ENCODE data around the gene DNAJB7. TPM values are rescaled to one million over a fixed set of nuclear protein-coding genes. Genes with fewer than 3 reads are reported as not detected.

Gene DNAJB7
- total RNA-seq, 4 donors from 2014 or later: not detected

- in situ Hi-C loops (cut with MboI; ENCODE audit: low sequenced_read_pairs in 4 of 4): no loop called here
- H3K9me3 ChIP-seq: no peaks in the 10 kb centered on the region
- DNase-seq (no peak), ATAC-seq (no peak)
- H3K27me3 ChIP-seq: no peaks in the 10 kb centered on the region
- no peak overlapping the region for H3K27ac ChIP-seq
- intact Hi-C loops (cut with DNase I; ENCODE audit: low total_unique reads): no loop called here
- H3K4me3 ChIP-seq: no peak overlapping the region
- H3K4me1 ChIP-seq: no peaks in the 10 kb centered on the region
- H3K36me3 ChIP-seq: peaks cover 0 to 38% of the 10 kb centered on the region in 2 donors
- no peak for TF ChIP-seq POLR2A (IDR thresholded peaks at IDR 0.05)
- no peak for TF ChIP-seq CTCF (IDR thresholded peaks at IDR 0.05 in 4 of 5, conservative IDR thresholded peaks at IDR 0.05 in 1 of 5)
Observed at GRCh38 chr22:40890881-40891280, 29.0 kb upstream of the DNAJB7 start.

GRCh38 chr22:40889116-40889515, 27.2 kb upstream of the DNAJB7 start:
- DNase-seq (no peak), ATAC-seq (no peak)
- no peak overlapping the region for H3K27ac ChIP-seq
- in situ Hi-C loops (cut with MboI; ENCODE audit: low sequenced_read_pairs in 4 of 4): no loop called here
- H3K27me3 ChIP-seq: no peaks in the 10 kb centered on the region
- no peaks in the 10 kb centered on the region for H3K9me3 ChIP-seq
- H3K4me3 ChIP-seq: no peak overlapping the region
- intact Hi-C loops (cut with DNase I; ENCODE audit: low total_unique reads): no loop called here
- no peaks in the 10 kb centered on the region for H3K4me1 ChIP-seq
- H3K36me3 ChIP-seq: peaks cover 0 to 55% of the 10 kb centered on the region in 2 donors
- TF ChIP-seq CTCF (IDR thresholded peaks at IDR 0.05 in 4 of 5, conservative IDR thresholded peaks at IDR 0.05 in 1 of 5): no peak
- no peak for TF ChIP-seq POLR2A (IDR thresholded peaks at IDR 0.05)

GRCh38 chr22:40878922-40879321, 17.0 kb upstream of the DNAJB7 start:
- in situ Hi-C loops (cut with MboI; ENCODE audit: low sequenced_read_pairs in 4 of 4): no loop called here
- no peak for TF ChIP-seq CTCF (IDR thresholded peaks at IDR 0.05 in 4 of 5, conservative IDR thresholded peaks at IDR 0.05 in 1 of 5)
- no peak for TF ChIP-seq POLR2A (IDR thresholded peaks at IDR 0.05)
- Histone ChIP-seq H3K27ac (no peak overlapping the region), H3K4me3 (no peak overlapping the region), H3K36me3 (peaks cover 0 to 23% of the 10 kb centered on the region in 2 donors), H3K27me3 (no peaks in the 10 kb centered on the region), H3K4me1 (no peaks in the 10 kb centered on the region), H3K9me3 (no peaks in the 10 kb centered on the region)
- DNase-seq (no peak), ATAC-seq (no peak)
- intact Hi-C loops (cut with DNase I; ENCODE audit: low total_unique reads): no loop called here

- peaks cover 0 to 11% of the 10 kb centered on the region in 2 donors for H3K36me3 ChIP-seq
- H3K9me3 ChIP-seq: no peaks in the 10 kb centered on the region
- H3K27me3 ChIP-seq: no peaks in the 10 kb centered on the region
- no peak for TF ChIP-seq POLR2A (IDR thresholded peaks at IDR 0.05)
- no peak for TF ChIP-seq CTCF (IDR thresholded peaks at IDR 0.05 in 4 of 5, conservative IDR thresholded peaks at IDR 0.05 in 1 of 5)
- DNase-seq (no peak), ATAC-seq (no peak)
- no peak overlapping the region for H3K4me3 ChIP-seq
- in situ Hi-C loops (cut with MboI; ENCODE audit: low sequenced_read_pairs in 4 of 4) (no loop called here), intact Hi-C loops (cut with DNase I; ENCODE audit: low total_unique reads) (no loop called here)
- H3K4me1 ChIP-seq: no peaks in the 10 kb centered on the region
- H3K27ac ChIP-seq: no peak overlapping the region
Observed at GRCh38 chr22:40877488-40877887, 15.6 kb upstream of the DNAJB7 start.

- ATAC-seq (no peak), DNase-seq (no peak)
- peaks cover 0 to 9% of the 10 kb centered on the region in 2 donors for H3K36me3 ChIP-seq
- no peaks in the 10 kb centered on the region for H3K4me1 ChIP-seq
- H3K27me3 ChIP-seq: no peaks in the 10 kb centered on the region
- H3K9me3 ChIP-seq: no peaks in the 10 kb centered on the region
- intact Hi-C loops (cut with DNase I; ENCODE audit: low total_unique reads): no loop called here
- H3K4me3 ChIP-seq: no peak overlapping the region
- H3K27ac ChIP-seq: no peak overlapping the region
- in situ Hi-C loops (cut with MboI; ENCODE audit: low sequenced_read_pairs in 4 of 4): no loop called here
- TF ChIP-seq POLR2A (IDR thresholded peaks at IDR 0.05): no peak
- no peak for TF ChIP-seq CTCF (IDR thresholded peaks at IDR 0.05 in 4 of 5, conservative IDR thresholded peaks at IDR 0.05 in 1 of 5)
Observed at GRCh38 chr22:40876907-40877306, 15.0 kb upstream of the DNAJB7 start.
